ENCODE results near the gene SH3BGRL2.
"Not testable (repeated sequence)": the region's sequence is repeated elsewhere in the genome, so short reads cannot be mapped to it uniquely, and the experiment has no call there.

The SH3BGRL2 gene

GRCh38 chr6:79614326-79615305, 16.5 kb upstream of the SH3BGRL2 start:
- no peak for DNase-seq

GRCh38 chr6:79617518-79617941, 13.6 kb upstream of the SH3BGRL2 start:
- DNase-seq, result no peak

GRCh38 chr6:79618425-79618824, 12.7 kb upstream of the SH3BGRL2 start:
- DNase-seq, result not testable (repeated sequence)

- DNase-seq, result no peak
Observed at GRCh38 chr6:79621579-79621978, 9.6 kb upstream of the SH3BGRL2 start.

- DNase-seq, result no peak
Observed at GRCh38 chr6:79622364-79622763, 8.8 kb upstream of the SH3BGRL2 start.

- no peak for DNase-seq
Observed at GRCh38 chr6:79623106-79623505, 8.0 kb upstream of the SH3BGRL2 start.

- DNase-seq, result no peak
Observed at GRCh38 chr6:79625746-79626145, 5.4 kb upstream of the SH3BGRL2 start.

- no peak for DNase-seq
Observed at GRCh38 chr6:79626811-79627210, 4.3 kb upstream of the SH3BGRL2 start.

GRCh38 chr6:79627422-79627821, 3.7 kb upstream of the SH3BGRL2 start:
- no peak for DNase-seq

GRCh38 chr6:79628466-79629288, 2.5 kb upstream of the SH3BGRL2 start:
- DNase-seq, result no peak

GRCh38 chr6:79630380-79630882, 698 bp upstream of the SH3BGRL2 start:
- DNase-seq, result no peak

GRCh38 chr6:79631693-79632172, 604 bp downstream of the SH3BGRL2 start:
- no peak for DNase-seq

- no peak for DNase-seq
Observed at GRCh38 chr6:79632580-79632979, 1.5 kb downstream of the SH3BGRL2 start.

- no peak for DNase-seq
Observed at GRCh38 chr6:79634491-79635231, 3.5 kb downstream of the SH3BGRL2 start.

GRCh38 chr6:79635232-79635543, 4.1 kb downstream of the SH3BGRL2 start:
- no peak for DNase-seq

GRCh38 chr6:79636673-79637072, 5.5 kb downstream of the SH3BGRL2 start:
- no peak for DNase-seq

GRCh38 chr6:79640146-79641111, 9.3 kb downstream of the SH3BGRL2 start:
- no peak for DNase-seq

- DNase-seq, result peak; percentile 9 to 20
Observed at GRCh38 chr6:79646006-79646405, 14.9 kb downstream of the SH3BGRL2 start.

GRCh38 chr6:79646561-79646960, 15.4 kb downstream of the SH3BGRL2 start:
- DNase-seq, result no peak

GRCh38 chr6:79647741-79648140, 16.6 kb downstream of the SH3BGRL2 start:
- no peak for DNase-seq

- DNase-seq, result no peak
Observed at GRCh38 chr6:79648328-79648727, 17.2 kb downstream of the SH3BGRL2 start.

GRCh38 chr6:79649016-79649415, 17.9 kb downstream of the SH3BGRL2 start:
- no peak for DNase-seq

All from CD4-positive, alpha-beta T cell treated with Interleukin-1 beta for 1 hour (primary cell).